ENCODE data around the gene MIA3. TPM values are rescaled to one million over a fixed set of nuclear protein-coding genes. Genes with fewer than 3 reads are reported as not detected.

The MIA3 gene
- total and polyA plus RNA-seq, 2 of the 4 experiments (the other 2 are of a cell fraction), result 35.0 to 45.4 TPM

DNA sequence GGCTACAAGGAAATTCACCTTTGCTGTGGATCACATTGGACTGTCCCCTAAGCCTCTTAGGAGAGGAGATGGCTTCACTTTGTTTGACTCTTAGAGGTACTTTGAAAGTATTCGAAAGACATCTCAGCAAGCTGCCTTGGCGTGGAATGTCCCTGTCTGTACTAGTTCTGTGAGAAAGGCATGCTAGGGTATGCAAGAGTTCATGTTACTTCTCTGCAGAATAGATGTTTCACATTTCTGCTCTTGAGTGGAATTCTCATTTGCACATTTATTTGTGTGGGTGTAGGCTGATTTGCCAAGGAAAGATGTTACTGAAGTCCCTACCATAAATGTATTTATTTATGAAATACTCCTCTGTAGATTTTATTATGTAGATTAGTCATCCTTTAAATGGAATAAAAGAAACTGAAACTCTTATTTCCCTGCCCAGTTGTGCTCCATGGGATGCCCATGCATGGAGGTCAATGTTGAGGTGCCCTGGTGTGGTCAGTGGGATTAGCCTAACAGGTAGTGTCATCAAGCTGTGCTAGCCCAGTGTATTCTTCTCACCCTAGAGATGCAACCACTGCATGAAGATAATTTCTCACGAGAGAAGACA lies 13.8 kb downstream of the MIA3 start:
- Histone ChIP-seq H3K4me1 (ENCODE audit: control insufficient read depth, insufficient read depth, low read length) (peaks cover 7% of the 10 kb centered on the region; the same call in 1 of the 2 replicates), H2BK20ac (ENCODE audit: low read depth, low read length) (no peak overlapping the region), H3K56ac (ENCODE audit: extremely low read depth, insufficient read depth, low read length) (no peak overlapping the region; the same call in 1 of the 2 replicates), H3K23ac (ENCODE audit: low read depth, low read length) (no peak overlapping the region), H2AK9ac (replicated peaks; ENCODE audit: low read depth, low read length, poor library complexity) (no peak overlapping the region), H2BK120ac (ENCODE audit: low read depth, low read length) (no peak overlapping the region), H2AFZ (replicated peaks; ENCODE audit: low read length, poor library complexity) (no peak overlapping the region), H3K79me1 (ENCODE audit: low read depth in 1 of 2, low read length in 2 of 2) (peaks cover 0 to 3% of the 10 kb centered on the region in 2 experiments; a peak in 1 of 4 replicates), H4K20me1 (ENCODE audit: insufficient read depth, low read length) (no peaks in the 10 kb centered on the region), H3K36me3 (ENCODE audit: control insufficient read depth, insufficient read depth, low read length) (peaks cover 27% of the 10 kb centered on the region), H3K4me2 (ENCODE audit: low read depth, low read length) (no peak overlapping the region; the same call in 1 of the 2 replicates), H4K91ac (ENCODE audit: insufficient read depth, low read depth, low read length) (no peak overlapping the region), H2BK5ac (ENCODE audit: low read depth, low read length, poor library complexity, severe bottlenecking) (no peak overlapping the region), H3K27ac (ENCODE audit: insufficient read depth, low read length) (peak overlapping the region; percentile 38; the same call in 1 of the 2 replicates), H2AK5ac (ENCODE audit: low read depth, low read length) (no peak overlapping the region), H3K9me1 (ENCODE audit: insufficient read depth, low read length) (peaks cover 4% of the 10 kb centered on the region), H4K8ac (ENCODE audit: low read depth in 2 of 2, low read length in 2 of 2) (no peak overlapping the region), H4K5ac (ENCODE audit: low read depth, low read length) (peak overlapping the region; percentile 39; the same call in 1 of the 2 replicates), H3K4me3 (ENCODE audit: insufficient read depth, low read depth, low read length) (no peak overlapping the region), H2BK15ac (ENCODE audit: low read depth, low read length) (no peak overlapping the region), H3K4ac (ENCODE audit: low read depth, low read length) (no peak overlapping the region), H3K18ac (ENCODE audit: low read depth, low read length) (peak overlapping the region; percentile 9; the same call in 1 of the 2 replicates), H3K14ac (replicated peaks; ENCODE audit: low read depth, low read length) (no peak overlapping the region), H3K27me3 (ENCODE audit: control insufficient read depth, insufficient read depth, low read length) (no peaks in the 10 kb centered on the region), H3K9ac (ENCODE audit: low read depth, low read length) (no peak overlapping the region), H3K9me3 (ENCODE audit: control insufficient read depth, insufficient read depth, low read length) (no peaks in the 10 kb centered on the region)
- DNase-seq, result peak; percentile 71
- dilution Hi-C loops (cut with HindIII; ENCODE audit: low sequenced_read_pairs, unreplicated experiment), result no loop called here
- intact Hi-C loops (cut with micrococcal nuclease), result loop anchor here (1.0 to 5.0 kb wide), 2 partner anchors 12 to 744 kb away; no protein-coding TSS in a partner anchor
- CTCF ChIA-PET, result interaction anchor here (1.0 kb wide), 1 partner anchor 167 kb away, joined by 3 read pairs; no protein-coding TSS in a partner anchor
- BruUV-seq (replicated peaks), result no TSS peak
- no CpG with 5 or more reads among the region's 3 CpGs for WGBS, 2 experiments (ENCODE audit: extremely low coverage in 2 of 2, insufficient read length in 1 of 2)
- POLR2A ChIA-PET (ENCODE audit: unreplicated experiment), result no interaction called here
- TF ChIP-seq MXI1 (IDR thresholded peaks at IDR 0.05; ENCODE audit: borderline replicate concordance, low read depth, low read length) (no peak), MAFK (IDR thresholded peaks at IDR 0.05; ENCODE audit: low read depth, low read length) (no peak), RFX5 (IDR thresholded peaks at IDR 0.05; ENCODE audit: low read depth, low read length) (no peak), NFE2L2 (IDR thresholded peaks at IDR 0.05; ENCODE audit: low read depth, low read length) (no peak), CEBPB (IDR thresholded peaks at IDR 0.05; ENCODE audit: low read depth, low read length) (no peak), BHLHE40 (IDR thresholded peaks at IDR 0.05; ENCODE audit: low read depth, low read length) (no peak), RAD21 (IDR thresholded peaks at IDR 0.05; ENCODE audit: low read length) (no peak), CHD1 (IDR thresholded peaks at IDR 0.05; ENCODE audit: low read depth, low read length) (no peak), FOS (IDR thresholded peaks at IDR 0.05; ENCODE audit: low read depth, low read length) (no peak), SMC3 (IDR thresholded peaks at IDR 0.05; ENCODE audit: low read depth, low read length) (no peak), RCOR1 (IDR thresholded peaks at IDR 0.05; ENCODE audit: insufficient replicate concordance, low read length) (no peak)
- TF ChIP-seq, protein P1, sequence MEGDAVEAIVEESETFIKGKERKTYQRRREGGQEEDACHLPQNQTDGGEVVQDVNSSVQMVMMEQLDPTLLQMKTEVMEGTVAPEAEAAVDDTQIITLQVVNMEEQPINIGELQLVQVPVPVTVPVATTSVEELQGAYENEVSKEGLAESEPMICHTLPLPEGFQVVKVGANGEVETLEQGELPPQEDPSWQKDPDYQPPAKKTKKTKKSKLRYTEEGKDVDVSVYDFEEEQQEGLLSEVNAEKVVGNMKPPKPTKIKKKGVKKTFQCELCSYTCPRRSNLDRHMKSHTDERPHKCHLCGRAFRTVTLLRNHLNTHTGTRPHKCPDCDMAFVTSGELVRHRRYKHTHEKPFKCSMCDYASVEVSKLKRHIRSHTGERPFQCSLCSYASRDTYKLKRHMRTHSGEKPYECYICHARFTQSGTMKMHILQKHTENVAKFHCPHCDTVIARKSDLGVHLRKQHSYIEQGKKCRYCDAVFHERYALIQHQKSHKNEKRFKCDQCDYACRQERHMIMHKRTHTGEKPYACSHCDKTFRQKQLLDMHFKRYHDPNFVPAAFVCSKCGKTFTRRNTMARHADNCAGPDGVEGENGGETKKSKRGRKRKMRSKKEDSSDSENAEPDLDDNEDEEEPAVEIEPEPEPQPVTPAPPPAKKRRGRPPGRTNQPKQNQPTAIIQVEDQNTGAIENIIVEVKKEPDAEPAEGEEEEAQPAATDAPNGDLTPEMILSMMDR (conservative IDR thresholded peaks at IDR 0.05; ENCODE audit: low read depth, low read length), result no peak
- TF ChIP-seq, protein P2, sequence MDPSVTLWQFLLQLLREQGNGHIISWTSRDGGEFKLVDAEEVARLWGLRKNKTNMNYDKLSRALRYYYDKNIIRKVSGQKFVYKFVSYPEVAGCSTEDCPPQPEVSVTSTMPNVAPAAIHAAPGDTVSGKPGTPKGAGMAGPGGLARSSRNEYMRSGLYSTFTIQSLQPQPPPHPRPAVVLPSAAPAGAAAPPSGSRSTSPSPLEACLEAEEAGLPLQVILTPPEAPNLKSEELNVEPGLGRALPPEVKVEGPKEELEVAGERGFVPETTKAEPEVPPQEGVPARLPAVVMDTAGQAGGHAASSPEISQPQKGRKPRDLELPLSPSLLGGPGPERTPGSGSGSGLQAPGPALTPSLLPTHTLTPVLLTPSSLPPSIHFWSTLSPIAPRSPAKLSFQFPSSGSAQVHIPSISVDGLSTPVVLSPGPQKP (IDR thresholded peaks at IDR 0.05; ENCODE audit: borderline replicate concordance, low read depth, low read length), result no peak
- TF ChIP-seq, protein P3, sequence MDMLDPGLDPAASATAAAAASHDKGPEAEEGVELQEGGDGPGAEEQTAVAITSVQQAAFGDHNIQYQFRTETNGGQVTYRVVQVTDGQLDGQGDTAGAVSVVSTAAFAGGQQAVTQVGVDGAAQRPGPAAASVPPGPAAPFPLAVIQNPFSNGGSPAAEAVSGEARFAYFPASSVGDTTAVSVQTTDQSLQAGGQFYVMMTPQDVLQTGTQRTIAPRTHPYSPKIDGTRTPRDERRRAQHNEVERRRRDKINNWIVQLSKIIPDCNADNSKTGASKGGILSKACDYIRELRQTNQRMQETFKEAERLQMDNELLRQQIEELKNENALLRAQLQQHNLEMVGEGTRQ (IDR thresholded peaks at IDR 0.05; ENCODE audit: low read depth, low read length), result no peak
- in situ Hi-C loops (cut with MboI; ENCODE audit: low sequenced_read_pairs), result loop anchor here (5.0 to 25.0 kb wide), 4 partner anchors 164 to 1169 kb away; partner anchors contain the start of gene DUSP10
- peak; percentile 68 for ATAC-seq (ENCODE audit: low read depth)
